ENCODE measurements around the gene GPN3. TPM values are rescaled to one million over a fixed set of nuclear protein-coding genes. Genes with fewer than 3 reads are reported as not detected.
"Not testable (repeated sequence)": the region's sequence is repeated elsewhere in the genome, so short reads cannot be mapped to it uniquely, and the experiment has no call there.

GPN3 gene
- total and polyA plus RNA-seq, 2 of the 8 experiments (the other 6 are each of a cell fraction or from before 2014, with no cell fraction given): 49.7 to 52.9 TPM

GRCh38 chr12:110466791-110467190 lies 1.3 kb downstream of the GPN3 start (continued):
- TF ChIP-seq SP2 (IDR thresholded peaks at IDR 0.05; ENCODE audit: low read length) (no peak), CHD2 (IDR thresholded peaks at IDR 0.05; ENCODE audit: low read length) (no peak), TEAD4 (IDR thresholded peaks at IDR 0.05; ENCODE audit: low read depth, low read length) (no peak), KDM5A (IDR thresholded peaks at IDR 0.05; ENCODE audit: low read length) (no peak), SIRT6 (IDR thresholded peaks at IDR 0.05; ENCODE audit: low read length) (no peak), ATF3 (IDR thresholded peaks at IDR 0.05; ENCODE audit: insufficient read depth, low read depth, low read length) (no peak), MAFK (IDR thresholded peaks at IDR 0.05; ENCODE audit: low read depth, low read length) (no peak), POLR2A (IDR thresholded peaks at IDR 0.05; ENCODE audit: control extremely low read depth in 1 of 2, low read depth in 2 of 2, low read length in 2 of 2) (no peak)

DNA sequence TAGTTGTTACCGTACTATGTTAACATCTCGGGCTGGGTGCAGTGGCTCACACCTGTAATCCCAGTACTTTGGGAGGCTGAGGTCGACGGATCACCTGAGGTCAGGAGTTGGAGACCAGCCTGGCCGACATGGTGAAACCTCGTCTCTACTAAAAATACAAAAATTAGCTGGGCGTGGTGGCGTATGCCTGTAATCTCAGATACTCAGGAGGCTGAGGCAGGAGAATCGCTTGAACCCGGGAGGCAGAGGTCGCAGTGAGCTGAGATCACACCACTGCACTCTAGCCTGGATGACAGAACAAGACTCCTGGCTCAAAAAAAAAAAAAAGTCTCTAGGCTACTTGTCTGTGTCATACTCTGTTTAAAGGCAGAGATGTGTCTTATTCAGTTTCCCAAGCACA lies 2.3 kb downstream of the GPN3 start:
- peaks cover 0 to 33% of the 10 kb centered on the region in 2 experiments; a peak in 3 of 4 replicates for H3K79me2 ChIP-seq (ENCODE audit: control insufficient read depth in 1 of 2, insufficient read depth in 2 of 2, low read length in 2 of 2)
- H3K27me3 ChIP-seq (replicated peaks in 1 of 4; ENCODE audit: control insufficient read depth in 3 of 4, extremely low read depth in 1 of 4, insufficient read depth in 3 of 4, low read length in 3 of 4); H3K18ac ChIP-seq (ENCODE audit: extremely low read depth, low read length); H2BK20ac ChIP-seq (ENCODE audit: low read length); H2BK15ac ChIP-seq (ENCODE audit: low read length); H3K14ac ChIP-seq (ENCODE audit: insufficient read length); H4K5ac ChIP-seq (ENCODE audit: insufficient read length, low read depth, low read length); H3K56ac ChIP-seq (replicated peaks; ENCODE audit: insufficient read length, low read depth, low read length); H3K79me1 ChIP-seq (ENCODE audit: low read depth, low read length); H3K4me2 ChIP-seq (ENCODE audit: insufficient read depth in 1 of 2, low read depth in 2 of 2, low read length in 2 of 2); H3K23ac ChIP-seq (ENCODE audit: insufficient read length); DNase-seq (ENCODE audit: low read depth in 1 of 2, low spot score in 2 of 2); H2BK12ac ChIP-seq (ENCODE audit: low read depth, low read length); H2AFZ ChIP-seq (ENCODE audit: low read length); H4K20me1 ChIP-seq (replicated peaks in 1 of 2; ENCODE audit: control insufficient read depth in 1 of 2, insufficient read depth in 2 of 2, low read length in 2 of 2); H2BK5ac ChIP-seq (ENCODE audit: low read depth, low read length); H3K9ac ChIP-seq (replicated peaks in 1 of 4; ENCODE audit: extremely low read depth in 1 of 4, low read depth in 3 of 4, low read length in 3 of 4); H3K4me1 ChIP-seq (replicated peaks in 1 of 4; ENCODE audit: control insufficient read depth in 3 of 4, insufficient read depth in 4 of 4, low read length in 3 of 4); H4K91ac ChIP-seq (replicated peaks; ENCODE audit: insufficient read length, low read length); FAIRE-seq; H3K4ac ChIP-seq (replicated peaks; ENCODE audit: insufficient read length, low read depth, low read length); H3K23me2 ChIP-seq (ENCODE audit: low read depth, low read length); H3K4me3 ChIP-seq (ENCODE audit: extremely low read depth in 1 of 4, insufficient read depth in 2 of 4, low read depth in 3 of 4, low read length in 4 of 4); H3K9me3 ChIP-seq (ENCODE audit: insufficient read depth in 2 of 2, low read depth in 1 of 2, low read length in 1 of 2); H2AK5ac ChIP-seq (ENCODE audit: low read depth, low read length); H4K8ac ChIP-seq (ENCODE audit: extremely low read depth, insufficient read depth, low read length); H3K27ac ChIP-seq (ENCODE audit: low read depth, low read length); H2BK120ac ChIP-seq (replicated peaks; ENCODE audit: low read depth, low read length): not testable (repeated sequence)
- CTCF ChIA-PET (ENCODE audit: partially characterized antibody): interaction anchor here (0.8 to 8.1 kb wide), 3 partner anchors 14 to 136 kb away, joined by 3 to 67 read pairs (median 3); partner anchors contain the start of gene ARPC3
- POLR2A ChIA-PET (ENCODE audit: partially characterized antibody): interaction anchor here (0.6 to 4.2 kb wide), 4 partner anchors 15 to 64 kb away, joined by 3 to 57 read pairs (median 4); partner anchors contain the start of gene ARPC3
- WGBS, 2 experiments (ENCODE audit: extremely low coverage in 1 of 2, insufficient coverage in 1 of 2, insufficient read length in 1 of 2, insufficient replicate concordance in 2 of 2, low coverage in 1 of 2, low lambda C conversion rate in 2 of 2, missing lambda C conversion rate in 1 of 2): 97% methylated on average over 11 of the region's 11 CpGs; no CpG with 5 or more reads in 1 of the 2 experiments
- H3K36me3 ChIP-seq (ENCODE audit: control insufficient read depth in 2 of 4, insufficient read depth in 4 of 4, low read length in 3 of 4): peaks cover 5 to 16% (median 14%) of the 10 kb centered on the region in 4 experiments

Measured in H1 (cell line).